Activated CD4-positive, alpha-beta T cell treated with anti-CD3 and anti-CD28 coated beads, Interleukin-2, amount 50 U/mL, for 16 hours (primary cell): ENCODE data around the gene BEND2.

Experiments
- DNase-seq: peaks from one replicate; pipeline ENCODE4 v3.0.0-alpha.2; 2020

Gene BEND2

DNA sequence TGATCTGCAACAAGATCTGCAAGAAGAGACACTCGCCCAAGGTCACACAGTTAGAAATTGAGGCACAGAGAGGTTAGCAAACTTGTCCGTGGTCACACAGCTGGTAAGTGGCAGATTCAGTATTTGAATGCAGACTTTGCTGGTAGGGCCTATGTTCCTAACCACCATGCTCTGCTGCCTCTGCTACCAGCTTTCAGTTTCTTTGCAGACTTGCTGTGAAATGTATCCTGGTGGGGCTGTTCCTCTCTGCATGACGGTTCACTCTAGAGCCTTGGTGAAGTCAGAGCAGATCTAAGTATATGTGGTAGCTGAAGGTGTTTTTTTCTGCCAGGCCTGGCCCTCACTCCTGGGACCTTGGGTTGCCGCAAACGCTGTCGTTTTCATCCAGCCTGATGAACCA lies 87.1 kb downstream of the BEND2 start:
- DNase-seq: no peak

DNA sequence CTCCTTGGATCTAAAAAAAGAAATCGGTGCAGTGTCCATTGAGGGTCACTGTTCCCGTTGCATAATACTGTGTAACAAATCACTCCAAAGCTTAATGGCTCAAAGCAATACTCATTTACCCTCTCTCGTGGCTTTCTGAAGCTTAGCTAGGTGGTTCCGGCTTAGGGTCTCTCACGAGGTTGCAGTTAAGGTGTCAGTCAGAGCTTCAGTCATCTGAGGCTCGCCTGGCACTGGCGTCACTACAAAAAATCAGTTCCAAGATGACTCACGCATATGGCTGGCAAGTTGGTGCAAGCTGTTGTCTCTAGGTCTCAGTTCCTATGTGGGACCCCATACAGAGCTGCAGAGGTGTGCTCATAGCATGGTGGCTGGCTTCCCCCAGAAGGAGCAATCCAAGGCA lies 91.0 kb downstream of the BEND2 start:
- DNase-seq: no peak

DNA sequence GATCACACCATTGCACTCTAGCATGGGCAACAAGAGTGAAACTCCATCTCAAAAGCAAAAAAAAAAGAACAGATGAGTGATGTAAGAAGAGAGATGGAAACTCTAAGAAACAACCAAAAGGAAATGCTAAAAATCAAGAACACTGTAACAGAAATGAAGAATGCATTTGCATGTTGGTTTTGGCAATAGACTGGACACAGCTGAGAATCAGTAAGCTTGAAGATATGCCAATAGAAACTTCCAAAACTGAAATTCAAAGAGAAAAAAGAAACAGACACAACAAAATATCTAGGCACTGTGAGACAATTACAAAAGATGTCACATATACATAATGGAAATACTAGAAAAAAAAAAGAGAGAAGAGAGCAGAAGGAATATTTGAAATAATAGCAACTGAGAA lies 93.7 kb downstream of the BEND2 start:
- no peak for DNase-seq

DNA sequence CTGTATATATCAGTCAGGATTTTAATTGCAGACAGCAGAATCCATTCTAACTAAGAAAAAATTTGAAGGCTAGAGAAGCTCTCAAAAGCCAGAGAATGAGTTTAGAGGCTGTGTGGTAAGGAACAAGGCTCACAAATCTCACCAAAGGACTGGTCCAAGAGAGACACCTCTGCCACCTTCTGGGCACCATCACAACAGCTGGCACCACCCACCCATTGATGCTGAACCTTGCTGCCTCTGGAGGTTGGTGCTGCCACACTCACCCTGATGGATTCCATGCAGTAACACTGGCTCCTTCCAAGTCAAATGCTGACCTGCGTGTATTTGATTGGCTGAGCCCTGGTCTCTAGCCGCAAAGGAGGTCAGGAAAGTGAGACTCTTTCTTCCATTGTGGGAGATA lies 100.8 kb downstream of the BEND2 start:
- DNase-seq: no peak
